GM19397 (cell line): ENCODE data around the gene CNIH2.
"Not testable (repeated sequence)": the region's sequence is repeated elsewhere in the genome, so short reads cannot be mapped to it uniquely, and the experiment has no call there.

ENCODE experiments used
- ATAC-seq: cut with Tn5 transposase; IDR thresholded peaks from one replicate; pipeline ENCODE4 v1.9.1; 2021; ENCODE audit warnings: mild to moderate bottlenecking, moderate library complexity; ENCODE audit not compliant: unreplicated experiment

The CNIH2 gene

DNA sequence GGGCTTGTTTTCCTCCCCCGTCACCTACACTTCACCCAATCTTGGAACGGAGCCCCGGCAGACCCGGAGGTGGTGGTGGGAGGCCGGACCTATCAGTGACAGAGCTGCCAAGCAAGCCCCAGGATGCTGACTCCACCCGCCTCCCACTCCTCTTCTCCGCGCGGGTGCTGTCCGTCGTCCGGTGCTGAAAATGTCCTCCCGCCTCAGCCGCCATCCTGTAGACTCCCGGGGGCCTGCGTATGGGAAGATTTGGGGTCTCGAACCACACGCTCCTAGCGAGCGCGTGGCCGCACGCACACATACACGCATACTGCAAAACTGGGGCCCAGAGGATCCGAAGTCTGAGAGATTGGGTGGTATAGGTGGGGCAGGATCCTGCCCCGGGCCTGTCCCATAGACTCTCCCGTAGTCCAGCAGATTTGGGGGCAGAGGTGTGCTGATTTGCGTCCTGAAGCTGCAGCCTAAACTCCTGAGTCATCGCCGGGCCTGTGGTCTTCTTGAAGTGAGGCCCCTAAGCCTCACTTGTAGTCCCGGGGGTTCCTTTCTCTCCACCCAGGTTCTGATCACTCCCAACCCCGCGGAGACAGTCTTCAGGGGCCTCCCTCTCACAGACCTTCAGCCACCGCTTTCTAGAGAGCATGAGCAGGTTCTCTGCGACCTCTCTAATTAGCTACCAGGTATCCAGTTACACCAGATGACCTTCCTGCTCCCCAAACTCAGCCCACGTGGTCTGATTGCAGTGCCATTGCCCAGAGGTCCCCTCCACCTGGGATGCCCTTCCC is 11.8 kb downstream of the CNIH2 start:
- ATAC-seq, result peak; percentile 27

DNA sequence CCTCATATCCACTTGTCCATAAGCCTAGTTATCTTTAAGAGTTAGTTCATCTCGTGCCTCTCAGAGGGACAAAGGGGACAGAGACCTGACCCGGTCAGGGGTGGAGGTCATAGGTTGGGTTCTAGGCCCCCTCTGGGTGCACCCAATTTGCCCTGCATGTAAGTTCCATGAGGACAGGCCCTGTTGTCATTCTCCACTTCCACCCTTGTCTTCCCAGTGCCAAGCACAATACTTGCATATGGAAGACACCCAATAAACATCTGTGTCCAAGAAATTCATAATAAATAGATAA is 12.3 kb downstream of the CNIH2 start:
- ATAC-seq, result no peak

DNA sequence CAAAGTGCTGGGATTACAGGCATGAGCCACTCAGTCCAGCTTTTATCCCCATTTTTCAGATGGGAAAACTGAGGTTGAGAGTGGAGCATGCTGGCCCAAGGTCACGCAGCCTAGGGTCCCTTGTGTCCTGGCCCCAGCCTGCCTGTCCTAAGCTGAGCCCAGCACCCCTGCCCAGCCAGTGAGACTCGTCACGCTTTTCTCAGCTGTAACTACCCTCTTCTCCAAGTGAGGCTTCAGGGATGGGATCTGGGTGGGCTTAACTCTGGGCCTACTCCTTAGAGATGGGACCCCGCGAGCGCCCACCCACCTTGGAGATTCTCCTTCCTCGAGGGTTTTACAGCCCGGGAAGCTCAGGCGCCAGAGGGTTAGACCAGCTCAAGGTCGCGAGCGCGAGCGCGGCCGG is 13.3 kb downstream of the CNIH2 start:
- ATAC-seq, result no peak

DNA sequence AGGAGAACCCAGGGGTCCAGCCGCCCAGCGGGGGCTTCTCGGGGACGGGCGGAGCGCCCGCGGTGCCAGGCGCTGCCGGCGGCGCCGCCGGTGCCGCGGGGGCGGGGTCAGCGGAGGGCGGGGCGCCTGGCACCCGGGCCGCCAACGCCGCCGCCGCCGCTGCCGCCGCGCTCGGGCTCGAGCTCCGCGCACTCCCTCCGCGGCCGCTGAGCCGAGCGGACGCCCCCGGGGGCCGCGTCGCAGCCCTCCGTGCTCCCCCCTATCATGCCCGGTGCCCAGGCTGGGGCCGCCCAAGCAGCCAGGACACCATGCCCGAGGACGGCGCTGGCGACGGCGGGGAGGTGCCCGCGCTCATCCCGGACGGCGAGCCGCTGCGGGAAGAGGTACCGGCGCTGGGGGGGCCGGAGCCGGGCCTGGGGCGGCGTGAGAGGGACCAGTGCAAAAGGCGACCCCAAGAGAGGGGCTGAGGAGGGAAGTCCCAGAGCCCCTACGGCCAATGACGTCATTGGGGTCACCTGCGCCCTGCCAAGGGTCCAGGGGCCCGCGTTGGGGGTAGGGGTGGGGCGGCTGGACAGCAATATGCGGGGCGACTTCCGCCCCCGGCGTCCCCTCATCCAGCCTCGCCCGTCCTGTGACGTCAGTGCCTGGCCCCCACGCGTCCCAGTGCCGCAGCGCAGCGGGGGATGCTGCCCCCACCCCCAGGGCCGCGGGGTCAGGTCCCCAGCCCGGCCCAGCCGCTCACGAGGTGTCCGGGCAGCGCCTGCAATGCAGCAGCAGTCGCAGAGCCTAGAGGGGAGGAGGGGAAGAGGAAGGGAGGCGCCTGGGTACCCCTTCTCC is 13.9 kb downstream of the CNIH2 start, which contains the start of gene TMEM151A:
TSS of gene TMEM151A (plus strand) at position 189 of the 837 bp plus-strand sequence. CDS start at position 309, 120 bp downstream.
- no peak for ATAC-seq

DNA sequence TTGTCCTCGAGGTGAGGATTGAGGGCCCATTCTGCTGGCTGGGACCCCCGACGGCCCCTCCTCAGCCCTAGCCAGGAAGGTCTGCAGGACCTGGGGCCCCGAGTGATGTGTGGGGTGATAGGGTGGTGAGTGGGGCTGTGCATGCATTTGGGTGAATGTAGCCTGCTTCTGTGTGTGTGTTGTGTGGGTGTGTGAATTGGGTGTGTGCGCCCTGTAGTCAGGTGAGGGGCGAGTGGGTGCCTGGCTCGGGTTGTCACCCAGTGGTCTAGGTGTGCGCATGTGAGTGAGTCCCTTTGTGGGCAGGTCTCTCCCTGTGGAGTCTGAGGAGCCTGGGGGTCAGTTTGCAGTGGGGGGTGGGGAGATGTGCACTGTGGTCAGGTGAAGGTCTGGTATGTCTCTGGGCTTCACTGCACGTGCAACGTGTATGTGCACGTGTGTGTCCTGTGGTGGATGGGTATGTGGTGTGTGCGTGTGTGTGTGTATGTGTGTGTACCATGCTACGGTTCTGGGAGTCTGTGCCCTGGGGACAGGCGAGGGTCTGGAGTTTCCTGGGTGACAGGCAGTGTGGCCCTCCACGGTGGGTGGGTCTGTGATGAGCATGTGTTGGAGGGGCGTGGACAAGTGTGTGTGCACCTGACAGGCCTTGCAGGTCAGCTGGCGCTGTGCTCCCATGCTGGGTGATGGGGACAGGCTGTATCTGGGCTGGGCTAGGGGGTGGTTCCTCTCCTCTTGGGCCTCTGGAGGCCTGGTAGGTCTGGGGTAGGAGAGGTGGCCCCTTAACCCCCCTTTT is 14.8 kb downstream of the CNIH2 start:
- ATAC-seq, result no peak

DNA sequence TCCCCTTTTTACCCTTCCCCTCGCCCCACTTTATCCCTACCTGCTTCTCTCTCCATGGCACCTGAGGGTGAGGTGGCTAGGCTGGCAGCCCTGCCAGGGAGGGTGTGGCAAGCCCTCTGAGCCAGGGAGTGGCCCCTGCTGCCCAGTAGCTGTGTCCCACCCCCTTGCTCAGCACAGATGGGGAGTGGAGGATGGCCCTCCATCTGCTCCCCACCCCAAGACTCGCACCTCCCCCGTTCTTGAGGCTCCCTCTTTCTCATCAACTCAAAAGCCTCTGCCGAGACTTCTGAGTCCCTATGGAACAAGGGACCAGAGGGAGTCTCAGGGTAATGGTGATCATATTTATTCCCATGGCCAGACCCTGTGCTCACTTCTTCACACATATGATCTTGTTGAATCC is 15.4 kb downstream of the CNIH2 start:
- no peak for ATAC-seq

DNA sequence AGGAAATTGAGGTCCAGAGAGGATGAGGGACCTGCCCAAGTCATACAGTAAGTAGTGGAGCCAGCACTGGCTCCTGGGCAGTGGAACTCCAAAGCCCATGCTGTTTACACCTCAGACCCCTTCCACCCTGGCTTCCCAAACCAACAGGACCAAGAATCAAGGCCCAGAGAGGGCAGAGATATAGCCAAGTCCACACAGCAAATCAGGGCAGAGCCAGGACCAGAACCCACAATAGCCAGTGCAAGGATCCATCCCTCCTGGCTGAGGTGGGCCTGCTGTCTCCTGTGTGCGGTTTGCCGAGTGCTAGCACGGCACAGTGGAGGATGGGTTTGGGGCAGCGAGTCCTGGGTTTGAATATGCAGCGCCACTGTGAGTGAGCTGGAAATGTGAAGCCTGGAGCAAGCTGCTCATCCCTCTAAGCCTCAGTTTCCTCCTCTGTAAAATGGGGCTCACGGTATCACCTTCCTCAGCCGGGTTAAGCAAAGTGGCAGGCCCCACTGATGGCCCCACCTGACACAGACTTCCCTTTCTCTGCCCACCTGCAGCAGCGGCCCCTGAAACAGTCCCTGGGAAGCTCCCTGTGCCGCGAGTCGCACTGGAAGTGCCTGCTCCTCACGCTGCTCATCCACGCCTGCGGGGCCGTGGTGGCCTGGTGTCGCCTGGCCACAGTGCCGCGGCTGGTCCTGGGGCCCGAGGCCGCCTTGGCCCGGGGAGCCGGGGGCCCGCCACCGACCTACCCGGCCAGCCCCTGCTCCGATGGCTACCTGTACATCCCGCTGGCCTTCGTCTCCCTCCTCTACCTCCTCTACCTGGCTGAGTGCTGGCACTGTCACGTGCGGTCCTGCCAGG is 16.0 kb downstream of the CNIH2 start:
- no peak for ATAC-seq

DNA sequence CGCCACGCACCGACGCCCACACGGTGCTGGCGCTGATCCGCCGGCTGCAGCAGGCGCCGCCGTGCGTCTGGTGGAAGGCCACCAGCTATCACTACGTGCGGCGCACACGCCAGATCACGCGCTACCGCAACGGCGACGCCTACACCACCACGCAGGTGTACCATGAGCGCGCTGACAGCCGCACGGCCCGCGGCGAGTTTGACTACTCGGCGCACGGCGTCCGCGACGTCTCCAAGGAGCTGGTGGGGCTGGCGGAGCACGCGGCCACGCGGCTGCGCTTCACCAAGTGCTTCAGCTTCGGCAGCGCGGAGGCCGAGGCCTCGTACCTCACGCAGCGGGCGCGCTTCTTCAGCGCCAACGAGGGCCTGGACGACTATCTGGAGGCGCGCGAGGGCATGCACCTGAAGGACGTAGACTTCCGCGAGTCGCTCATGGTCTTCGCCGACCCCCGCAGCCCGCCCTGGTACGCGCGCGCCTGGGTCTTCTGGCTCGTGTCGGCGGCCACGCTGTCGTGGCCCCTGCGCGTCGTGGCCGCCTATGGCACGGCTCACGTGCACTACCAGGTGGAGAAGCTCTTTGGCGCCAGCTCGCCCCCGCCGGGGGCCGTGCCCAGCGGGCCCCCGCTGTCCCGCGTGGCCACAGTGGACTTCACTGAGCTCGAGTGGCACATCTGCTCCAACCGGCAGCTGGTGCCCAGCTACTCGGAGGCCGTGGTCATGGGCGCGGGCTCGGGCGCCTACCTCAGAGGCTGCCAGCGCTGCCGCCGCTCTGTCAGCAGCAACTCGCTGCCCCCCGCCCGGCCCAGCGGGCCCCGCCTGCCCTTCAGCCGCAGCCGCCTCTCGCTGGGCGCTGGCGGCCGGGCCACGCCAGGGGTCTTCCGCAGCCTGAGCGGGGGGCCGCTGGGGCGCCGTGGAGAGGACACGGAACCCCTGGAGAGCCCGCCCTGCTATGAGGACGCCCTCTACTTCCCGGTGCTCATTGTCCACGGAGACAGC is 16.9 kb downstream of the CNIH2 start:
- ATAC-seq, result no peak

DNA sequence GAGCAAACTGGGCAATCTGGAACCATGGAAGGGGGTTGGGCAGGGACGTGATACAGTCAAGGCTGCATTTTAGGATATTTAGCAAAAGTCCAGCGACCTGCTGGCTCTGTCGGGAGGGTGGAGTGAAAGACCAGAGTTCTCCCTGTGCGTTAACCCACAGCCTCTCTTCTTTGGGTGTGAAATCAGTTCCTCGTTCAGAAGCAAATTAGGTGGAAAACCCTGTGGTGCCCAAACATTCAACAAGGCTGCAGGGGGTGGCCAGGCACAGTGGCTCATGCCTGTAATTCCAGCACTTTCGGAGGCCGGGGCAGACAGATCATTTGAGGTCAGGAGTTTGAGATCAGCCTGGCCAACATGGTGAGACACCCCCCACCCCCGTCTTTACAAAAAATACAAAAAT is 19.6 kb downstream of the CNIH2 start:
- ATAC-seq, result no peak

DNA sequence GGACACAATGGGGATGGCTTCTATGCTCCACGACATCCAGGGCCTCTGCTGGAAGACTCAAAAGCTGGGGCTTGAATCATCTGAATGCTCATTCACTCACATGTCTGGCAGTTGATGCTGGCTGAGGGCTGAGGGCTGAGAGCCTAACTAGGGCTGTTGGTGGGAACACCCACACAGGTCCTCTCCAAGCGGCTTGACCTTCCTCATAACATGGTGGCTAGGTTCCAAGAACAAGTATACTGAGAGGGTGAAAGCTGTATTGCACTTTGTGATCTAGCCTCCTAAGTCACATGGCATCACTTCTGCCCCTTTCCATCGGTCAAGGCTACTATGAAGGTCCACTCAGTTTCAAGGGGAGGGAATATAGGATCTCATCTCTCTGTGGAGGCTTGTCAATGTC is 21.2 kb downstream of the CNIH2 start:
- no peak for ATAC-seq

DNA sequence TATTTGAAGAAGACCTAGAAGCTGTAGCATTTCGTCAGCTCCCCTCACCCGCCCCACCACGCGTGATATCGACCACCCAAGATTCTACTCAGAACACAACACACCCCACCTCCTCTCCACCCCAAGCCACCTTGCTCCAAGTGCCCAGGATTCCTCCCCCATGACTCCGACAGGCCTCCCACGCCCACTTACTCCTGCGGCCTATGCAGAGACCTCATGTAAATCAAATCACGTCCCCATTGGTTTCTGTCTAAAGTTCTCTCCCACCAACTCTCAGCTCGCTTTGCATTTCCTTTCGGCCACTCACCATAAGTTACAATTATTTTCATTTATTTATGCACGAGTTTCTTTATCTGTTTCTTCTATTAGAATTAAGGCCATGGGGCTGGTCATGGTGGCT is 24.7 kb downstream of the CNIH2 start:
- ATAC-seq, result no peak

DNA sequence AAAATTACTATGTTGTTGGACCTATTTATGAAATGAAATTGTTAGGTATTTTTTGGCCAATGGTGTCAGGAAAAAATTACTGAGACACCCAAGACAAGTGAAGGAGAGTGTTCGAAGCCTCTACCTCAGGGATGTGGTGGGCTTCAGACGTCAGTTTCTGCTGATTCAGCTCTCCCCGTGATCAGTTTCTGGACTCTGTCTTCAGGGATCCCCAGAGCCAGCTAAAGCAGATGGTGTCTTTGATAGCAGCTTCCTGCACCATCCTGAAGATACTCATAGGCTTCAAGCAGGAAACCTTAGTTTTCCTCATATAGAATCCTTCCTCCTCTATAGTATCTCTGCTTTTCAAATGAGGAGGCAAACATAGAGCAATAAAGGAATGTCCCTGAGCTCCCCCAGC is 31.5 kb downstream of the CNIH2 start:
- ATAC-seq, result no peak

DNA sequence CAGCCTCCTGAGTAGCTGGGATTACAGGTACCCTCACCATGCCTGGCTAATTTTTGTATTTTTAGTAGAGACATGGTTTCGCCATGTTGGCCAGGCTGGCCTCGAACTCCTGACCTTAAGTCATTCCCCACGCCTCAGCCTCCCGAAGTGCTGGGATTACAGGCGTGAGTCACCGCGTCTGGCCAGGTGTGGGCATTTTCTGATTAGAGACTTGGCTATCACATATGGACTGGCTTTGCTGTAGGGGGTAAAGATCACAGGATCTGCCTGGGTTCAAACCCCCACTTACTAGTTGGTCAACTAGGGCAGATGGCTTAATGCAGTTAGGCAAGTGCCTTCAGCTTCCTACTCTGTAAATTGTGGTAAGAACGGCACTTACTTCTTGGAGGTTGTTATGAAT is 32.3 kb downstream of the CNIH2 start:
- ATAC-seq, result no peak

DNA sequence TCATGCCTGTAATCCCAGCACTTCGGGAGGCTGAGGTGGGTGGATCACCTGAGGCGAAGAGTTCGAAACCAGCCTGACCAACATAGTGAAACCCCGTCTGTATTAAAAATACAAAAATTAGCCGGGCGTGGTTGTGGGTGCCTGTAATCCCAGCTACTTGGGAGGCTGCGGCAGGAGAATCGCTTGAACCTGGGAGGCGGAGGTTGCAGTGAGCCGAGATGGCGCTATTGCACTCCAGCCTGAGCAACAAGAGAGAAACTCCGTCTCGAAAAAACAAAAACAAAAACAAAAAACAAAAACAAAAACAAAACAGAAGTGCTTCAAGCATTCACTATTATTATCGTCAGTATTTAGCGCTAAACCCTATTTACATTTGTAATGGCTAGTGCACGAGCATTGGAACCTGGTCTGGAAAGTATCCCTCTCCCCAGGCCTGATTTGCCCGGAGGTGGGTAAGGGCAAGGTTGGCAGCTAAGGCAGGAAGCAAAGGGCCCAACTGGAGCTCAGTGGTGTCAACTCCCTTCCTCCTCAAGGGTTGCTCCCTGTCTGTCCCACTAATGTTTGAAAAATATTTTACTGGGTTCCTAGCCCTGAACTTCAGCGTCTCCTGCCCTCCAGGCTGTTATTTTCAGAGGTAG is 32.9 kb downstream of the CNIH2 start:
- ATAC-seq, result not testable (repeated sequence)

DNA sequence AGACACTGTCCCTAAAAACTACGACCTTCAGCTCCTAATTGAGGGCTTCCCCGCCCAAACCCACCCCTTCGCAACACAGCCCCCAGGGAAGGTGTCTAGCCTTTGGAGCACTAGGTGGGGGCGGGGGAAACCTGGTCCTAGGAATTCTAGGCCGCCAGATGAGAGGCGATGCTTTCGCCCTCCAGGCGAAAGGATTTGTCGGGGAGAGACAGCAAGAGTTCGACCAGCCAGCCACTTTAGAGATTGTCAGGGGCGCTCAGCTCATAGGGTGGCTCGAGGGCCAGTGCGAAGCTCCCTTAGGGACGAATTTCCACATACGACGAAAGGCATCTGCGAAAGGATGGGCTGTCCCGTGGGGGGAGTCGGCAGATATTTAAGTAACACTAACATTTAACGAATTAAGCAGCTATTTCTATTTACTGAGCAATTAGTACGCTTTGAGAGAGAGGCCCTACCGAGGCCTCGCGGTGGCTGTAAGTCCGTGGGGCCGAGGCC is 33.5 kb downstream of the CNIH2 start:
- no peak for ATAC-seq

DNA sequence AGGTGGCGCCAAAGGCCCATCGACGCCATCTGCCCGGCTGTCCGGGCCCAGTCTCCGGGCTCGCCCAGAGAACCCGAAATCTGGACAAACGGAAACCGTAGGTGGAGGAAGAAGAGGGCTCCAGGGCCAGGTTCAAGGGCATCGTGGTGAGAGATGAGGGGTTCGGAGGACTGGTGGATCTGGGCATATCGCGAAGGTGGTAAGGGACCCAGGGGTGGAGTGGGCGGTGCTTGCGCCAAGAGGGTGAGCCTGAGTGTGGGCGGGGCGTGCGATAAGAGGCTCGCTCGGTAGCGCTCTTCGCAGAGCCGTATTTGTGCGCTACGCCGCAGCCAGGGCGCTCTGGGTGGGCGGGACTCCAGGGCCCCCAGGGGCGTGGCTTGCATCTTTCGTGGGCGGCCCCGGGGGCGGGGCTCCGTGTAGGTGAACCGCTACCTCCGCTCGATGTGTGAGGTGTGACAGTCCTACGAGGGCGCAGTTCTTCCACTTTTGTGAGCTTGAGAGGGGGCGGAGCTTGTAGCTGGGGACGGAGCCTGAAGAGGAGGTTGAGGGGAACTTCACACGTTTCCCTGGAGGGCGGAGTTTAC is 34.1 kb downstream of the CNIH2 start:
- peak; percentile 62 for ATAC-seq

DNA sequence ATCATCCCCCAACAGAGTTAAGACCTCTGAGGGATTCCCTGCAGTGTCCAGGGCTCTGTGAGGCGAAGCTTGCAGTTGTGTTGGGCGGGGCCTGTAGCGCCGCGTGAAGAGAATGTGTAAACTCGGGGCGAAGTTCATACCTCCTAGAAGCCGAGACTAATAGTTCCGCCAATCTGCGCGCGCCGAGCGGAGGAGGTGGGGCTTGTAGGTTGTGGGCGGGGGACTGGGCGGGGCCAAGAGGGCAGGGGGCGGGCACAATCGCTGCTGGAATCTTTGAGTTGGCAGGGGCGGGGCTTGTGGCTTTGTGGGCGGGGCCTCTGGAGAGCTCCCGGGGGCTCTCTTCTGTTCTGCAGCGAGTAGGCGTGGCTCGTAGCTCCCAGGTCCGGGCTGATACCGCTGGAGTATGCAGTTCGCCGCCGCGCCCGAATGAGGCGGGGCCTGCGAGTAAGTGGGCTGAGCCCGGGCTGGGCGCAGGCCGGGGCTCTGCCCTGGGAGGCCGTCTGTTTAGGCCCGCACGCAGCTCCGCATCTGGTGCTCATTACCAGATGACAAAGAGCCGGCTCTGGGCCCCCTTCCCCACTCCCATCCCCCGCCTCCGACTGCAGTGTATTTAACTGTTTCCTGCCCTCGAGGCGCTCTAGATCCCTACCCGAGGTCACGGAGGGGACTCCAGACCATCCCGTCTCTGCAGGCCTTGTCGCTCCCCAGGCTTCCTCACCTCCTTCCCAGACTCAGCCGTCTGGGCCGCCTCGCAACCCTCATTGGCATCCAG is 34.8 kb downstream of the CNIH2 start:
- peak; percentile 55 for ATAC-seq
